T-helper 1 cell treated with Interleukin-12 subunit alpha and Interleukin-12 subunit beta and Interleukin-4 antibody, amounts not matched to agents 30 μg/mL and 1 μg/mL, for 36 hours (primary cell): Measurements from ENCODE around the gene NAA38.
"Not testable (repeated sequence)": the region's sequence is repeated elsewhere in the genome, so short reads cannot be mapped to it uniquely, and the experiment has no call there.

Experiments used
- H3K27ac Mint-ChIP-seq: one replicate; pipeline ENCODE4 v1.8.0; 2021; ENCODE audit warnings: mild to moderate bottlenecking, mixed read lengths
- H3K27me3 Mint-ChIP-seq: one replicate; pipeline ENCODE4 v1.8.0; 2021; ENCODE audit warnings: low read depth, mixed read lengths
- H3K36me3 Mint-ChIP-seq: one replicate; pipeline ENCODE4 v1.8.0; 2021; ENCODE audit warnings: low read depth, mixed read lengths
- H3K4me1 Mint-ChIP-seq: one replicate; pipeline ENCODE4 v1.8.0; 2021; ENCODE audit warnings: low read depth, mixed read lengths
- H3K4me3 Mint-ChIP-seq: one replicate; pipeline ENCODE4 v1.8.0; 2021; ENCODE audit warnings: mild to moderate bottlenecking, moderate library complexity, mixed read lengths
- H3K9me3 Mint-ChIP-seq: one replicate; pipeline ENCODE4 v1.8.0; 2021; ENCODE audit warnings: mixed read lengths

Gene NAA38

GRCh38 chr17:7818746-7819645 lies 38.4 kb downstream of the NAA38 start:
- H3K27me3 Mint-ChIP-seq: peaks cover 5% of the 10 kb centered on the region
- no peaks in the 10 kb centered on the region for H3K4me1 Mint-ChIP-seq
- H3K27ac Mint-ChIP-seq: no peak overlapping the region
- no peak overlapping the region for H3K4me3 Mint-ChIP-seq
- H3K9me3 Mint-ChIP-seq: no peaks in the 10 kb centered on the region
- H3K36me3 Mint-ChIP-seq: no peaks in the 10 kb centered on the region

GRCh38 chr17:7818026-7818425 lies 39.3 kb downstream of the NAA38 start:
- Mint-ChIP-seq H3K9me3 (no peaks in the 10 kb centered on the region), H3K36me3 (no peaks in the 10 kb centered on the region), H3K4me3 (no peak overlapping the region), H3K27me3 (no peaks in the 10 kb centered on the region), H3K4me1 (no peaks in the 10 kb centered on the region), H3K27ac (no peak overlapping the region)

- Mint-ChIP-seq H3K27me3 (no peaks in the 10 kb centered on the region), H3K9me3 (no peaks in the 10 kb centered on the region), H3K4me3 (no peak overlapping the region), H3K27ac (no peak overlapping the region), H3K4me1 (no peaks in the 10 kb centered on the region), H3K36me3 (no peaks in the 10 kb centered on the region)
These were observed 39.8 kb downstream of the NAA38 start for GRCh38 chr17:7817643-7817964.

GRCh38 chr17:7816926-7817642 lies 40.3 kb downstream of the NAA38 start:
- H3K27ac Mint-ChIP-seq: no peak overlapping the region
- H3K27me3 Mint-ChIP-seq: no peaks in the 10 kb centered on the region
- no peak overlapping the region for H3K4me3 Mint-ChIP-seq
- no peaks in the 10 kb centered on the region for H3K9me3 Mint-ChIP-seq
- no peaks in the 10 kb centered on the region for H3K36me3 Mint-ChIP-seq
- H3K4me1 Mint-ChIP-seq: no peaks in the 10 kb centered on the region

- H3K36me3 Mint-ChIP-seq: no peaks in the 10 kb centered on the region
- no peak overlapping the region for H3K4me3 Mint-ChIP-seq
- no peaks in the 10 kb centered on the region for H3K9me3 Mint-ChIP-seq
- no peak overlapping the region for H3K27ac Mint-ChIP-seq
- no peaks in the 10 kb centered on the region for H3K4me1 Mint-ChIP-seq
- H3K27me3 Mint-ChIP-seq: no peaks in the 10 kb centered on the region
These were observed 42.4 kb downstream of the NAA38 start for GRCh38 chr17:7814969-7815368.

GRCh38 chr17:7811251-7811650 lies 46.1 kb downstream of the NAA38 start:
- Mint-ChIP-seq H3K4me3 (no peak overlapping the region), H3K4me1 (no peaks in the 10 kb centered on the region), H3K27me3 (peaks cover 4% of the 10 kb centered on the region)

GRCh38 chr17:7809791-7810343 lies 47.5 kb downstream of the NAA38 start:
- not testable (repeated sequence) for H3K9me3 Mint-ChIP-seq, H3K4me1 Mint-ChIP-seq, H3K27me3 Mint-ChIP-seq, H3K4me3 Mint-ChIP-seq, H3K27ac Mint-ChIP-seq, H3K36me3 Mint-ChIP-seq

More at GRCh38 chr17:7811251-7811650, 46.1 kb downstream of the NAA38 start:
- no peak overlapping the region for H3K27ac Mint-ChIP-seq
- H3K36me3 Mint-ChIP-seq: no peaks in the 10 kb centered on the region
- no peaks in the 10 kb centered on the region for H3K9me3 Mint-ChIP-seq

- H3K27ac Mint-ChIP-seq: no peak overlapping the region
These were observed 48.1 kb downstream of the NAA38 start for GRCh38 chr17:7809086-7809790.

GRCh38 chr17:7807206-7807605 lies 50.2 kb downstream of the NAA38 start:
- no peaks in the 10 kb centered on the region for H3K36me3 Mint-ChIP-seq
- H3K4me3 Mint-ChIP-seq: no peak overlapping the region
- no peaks in the 10 kb centered on the region for H3K4me1 Mint-ChIP-seq
- no peak overlapping the region for H3K27ac Mint-ChIP-seq
- H3K27me3 Mint-ChIP-seq: peaks cover 8% of the 10 kb centered on the region
- H3K9me3 Mint-ChIP-seq: no peaks in the 10 kb centered on the region

More at GRCh38 chr17:7809086-7809790, 48.1 kb downstream of the NAA38 start:
- Mint-ChIP-seq H3K9me3 (no peaks in the 10 kb centered on the region), H3K27me3 (peaks cover 8% of the 10 kb centered on the region), H3K4me1 (no peaks in the 10 kb centered on the region), H3K4me3 (no peak overlapping the region), H3K36me3 (no peaks in the 10 kb centered on the region)
